GM12872 (cell line): ENCODE measurements around the gene TTC38.

Source experiments
- CTCF ChIP-seq: IDR thresholded peaks from 3 replicates; pipeline ENCODE4 v1.5.1; 2011; ENCODE audit warnings: low read depth, mild to moderate bottlenecking, low read length, moderate library complexity; ENCODE audit not compliant: insufficient read depth

TTC38 gene

GRCh38 chr22:46289244-46289891, 21.6 kb downstream of the TTC38 start:
- TF ChIP-seq CTCF: no peak

- no peak for TF ChIP-seq CTCF
Measured at GRCh38 chr22:46290121-46290842, 22.5 kb downstream of the TTC38 start.

- no peak for TF ChIP-seq CTCF
Measured at GRCh38 chr22:46290843-46291785, 23.3 kb downstream of the TTC38 start.

GRCh38 chr22:46292173-46292572, 24.4 kb downstream of the TTC38 start:
- no peak for TF ChIP-seq CTCF

GRCh38 chr22:46292732-46293131, 24.9 kb downstream of the TTC38 start:
- no peak for TF ChIP-seq CTCF

GRCh38 chr22:46293577-46294260, 25.9 kb downstream of the TTC38 start:
- no peak for TF ChIP-seq CTCF
